ENCODE data around the gene SLC7A7. TPM values are rescaled to one million over a fixed set of nuclear protein-coding genes. Genes with fewer than 3 reads are reported as not detected.

SLC7A7 gene
- total and polyA plus RNA-seq, 2 of the 13 experiments (the other 11 are each of a cell fraction or from before 2014, with no cell fraction given) = 0.13 to 0.63 TPM

GRCh38 chr14:22819151-22819988, 4.1 kb upstream of the SLC7A7 start (continued):
- TF ChIP-seq ZNF709 (CRISPR knock-in tag; IDR thresholded peaks at IDR 0.05) = no peak
- no peak for TF ChIP-seq DMAP1 (CRISPR knock-in tag; IDR thresholded peaks at IDR 0.05)
- no peak for TF ChIP-seq HOXA9 (CRISPR knock-in tag; IDR thresholded peaks at IDR 0.05; ENCODE audit: borderline replicate concordance)
- TF ChIP-seq NPAS2 (CRISPR knock-in tag; IDR thresholded peaks at IDR 0.05; ENCODE audit: borderline replicate concordance) = no peak
- no peak for TF ChIP-seq ZBTB7A (CRISPR knock-in tag; IDR thresholded peaks at IDR 0.05)
- TF ChIP-seq IKZF1 (IDR thresholded peaks at IDR 0.05) = no peak
- TF ChIP-seq ZNF234 (CRISPR knock-in tag; conservative IDR thresholded peaks at IDR 0.05) = no peak
- TF ChIP-seq KAT8 (CRISPR knock-in tag; IDR thresholded peaks at IDR 0.05) = 0 out of 2 replicates have a peak, but pooled peaks have one; percentile 44
- no peak for TF ChIP-seq ZNF232 (CRISPR knock-in tag; IDR thresholded peaks at IDR 0.05; ENCODE audit: borderline replicate concordance)
- no peak for TF ChIP-seq UBTF (CRISPR knock-in tag; IDR thresholded peaks at IDR 0.05)
- no peak for TF ChIP-seq STAT6 (CRISPR knock-in tag; IDR thresholded peaks at IDR 0.05; ENCODE audit: borderline replicate concordance)
- TF ChIP-seq MIER3 (CRISPR knock-in tag; IDR thresholded peaks at IDR 0.05; ENCODE audit: borderline replicate concordance) = no peak
- TF ChIP-seq MXD3 (CRISPR knock-in tag; IDR thresholded peaks at IDR 0.05) = 0 out of 2 replicates have a peak, but pooled peaks have one; percentile 39
- TF ChIP-seq CHD2 (IDR thresholded peaks at IDR 0.05; ENCODE audit: low read depth, low read length) = no peak
- no peak for TF ChIP-seq LRRFIP1 (CRISPR knock-in tag; conservative IDR thresholded peaks at IDR 0.05)
- no peak for TF ChIP-seq ZNF503 (CRISPR knock-in tag; IDR thresholded peaks at IDR 0.05)
- no peak for TF ChIP-seq NR0B2 (CRISPR knock-in tag; IDR thresholded peaks at IDR 0.05)
- no peak for TF ChIP-seq ZBTB7B (CRISPR knock-in tag; IDR thresholded peaks at IDR 0.05)
- TF ChIP-seq GTF2F1 (IDR thresholded peaks at IDR 0.05; ENCODE audit: low read length) = no peak

All from HepG2 (cell line).